Activated naive CD4-positive, alpha-beta T cell treated with anti-CD3 and anti-CD28 coated beads, Interleukin-2, amount 10 ng/mL, durations not matched to agents 7 days and 5 days (primary cell): ENCODE data around the gene PLXNC1.
A peak's percentile ranks its signal among the peaks of the same experiment; 100 is the strongest.

Experiments used
- CTCF ChIA-PET: fragments of 350-600 bp; sonication (Branson Sonifier 250); formaldehyde crosslinking; loops from one replicate; lab custom pipeline; 2021; ENCODE audit warnings: antibody characterized with exemption; lab: Charles Lee
- DNase-seq: peaks from one replicate; pipeline ENCODE4 v3.0.0-alpha.2; 2020
- H3K27ac Mint-ChIP-seq: one replicate; pipeline ENCODE4 v1.8.0; 2021; ENCODE audit warnings: mild to moderate bottlenecking, moderate library complexity, mixed read lengths
- H3K27me3 Mint-ChIP-seq: one replicate; pipeline ENCODE4 v1.8.0; 2021; ENCODE audit warnings: mild to moderate bottlenecking, mixed read lengths
- H3K36me3 Mint-ChIP-seq: one replicate; pipeline ENCODE4 v1.8.0; 2021; ENCODE audit warnings: mixed read lengths
- H3K4me1 Mint-ChIP-seq: one replicate; pipeline ENCODE4 v1.8.0; 2021; ENCODE audit warnings: mixed read lengths
- H3K4me3 Mint-ChIP-seq: one replicate; pipeline ENCODE4 v1.8.0; 2021; ENCODE audit warnings: mild to moderate bottlenecking, moderate library complexity, mixed read lengths
- H3K9me3 Mint-ChIP-seq: one replicate; pipeline ENCODE4 v1.8.0; 2021; ENCODE audit warnings: mixed read lengths

PLXNC1 gene

GRCh38 chr12:94183708-94184379 is 35.5 kb downstream of the PLXNC1 start:
- no peak for DNase-seq
- Mint-ChIP-seq H3K4me1 (peaks cover 18% of the 10 kb centered on the region), H3K4me3 (no peak overlapping the region), H3K9me3 (no peaks in the 10 kb centered on the region), H3K27ac (no peak overlapping the region), H3K27me3 (no peaks in the 10 kb centered on the region), H3K36me3 (peaks cover 40% of the 10 kb centered on the region)
- CTCF ChIA-PET: no interaction called here

GRCh38 chr12:94184995-94185719 is 36.8 kb downstream of the PLXNC1 start:
- DNase-seq: no peak
- no peak overlapping the region for H3K4me3 Mint-ChIP-seq
- peak overlapping the region; percentile 28 for H3K27ac Mint-ChIP-seq
- peaks cover 29% of the 10 kb centered on the region for H3K36me3 Mint-ChIP-seq
- peaks cover 13% of the 10 kb centered on the region for H3K4me1 Mint-ChIP-seq
- no peaks in the 10 kb centered on the region for H3K9me3 Mint-ChIP-seq
- H3K27me3 Mint-ChIP-seq: no peaks in the 10 kb centered on the region
- CTCF ChIA-PET: interaction anchor here (0.6 kb wide), 1 partner anchor 21 kb away, joined by 3 read pairs; no protein-coding TSS in a partner anchor

GRCh38 chr12:94185801-94186200 is 37.4 kb downstream of the PLXNC1 start:
- peaks cover 2% of the 10 kb centered on the region for H3K9me3 Mint-ChIP-seq
- H3K4me3 Mint-ChIP-seq: no peak overlapping the region
- no peak for DNase-seq
- peak overlapping the region; percentile 28 for H3K27ac Mint-ChIP-seq
- H3K36me3 Mint-ChIP-seq: peaks cover 28% of the 10 kb centered on the region
- CTCF ChIA-PET: no interaction called here
- H3K4me1 Mint-ChIP-seq: peaks cover 6% of the 10 kb centered on the region
- H3K27me3 Mint-ChIP-seq: no peaks in the 10 kb centered on the region

- Mint-ChIP-seq H3K4me1 (peaks cover 5% of the 10 kb centered on the region), H3K36me3 (peaks cover 34% of the 10 kb centered on the region), H3K27me3 (no peaks in the 10 kb centered on the region), H3K4me3 (no peak overlapping the region), H3K9me3 (peaks cover 2% of the 10 kb centered on the region), H3K27ac (peak overlapping the region; percentile 37)
- no peak for DNase-seq
- CTCF ChIA-PET: no interaction called here
Observed at GRCh38 chr12:94186278-94187241, 38.2 kb downstream of the PLXNC1 start.

GRCh38 chr12:94187361-94187760 is 39.0 kb downstream of the PLXNC1 start:
- H3K4me3 Mint-ChIP-seq: no peak overlapping the region

GRCh38 chr12:94190623-94191022 is 42.2 kb downstream of the PLXNC1 start:
- Mint-ChIP-seq H3K27me3 (no peaks in the 10 kb centered on the region), H3K9me3 (peaks cover 11% of the 10 kb centered on the region), H3K27ac (no peak overlapping the region), H3K4me1 (peaks cover 2% of the 10 kb centered on the region), H3K4me3 (no peak overlapping the region), H3K36me3 (peaks cover 53% of the 10 kb centered on the region)
- CTCF ChIA-PET: no interaction called here
- DNase-seq: no peak

More at GRCh38 chr12:94187361-94187760, 39.0 kb downstream of the PLXNC1 start:
- H3K36me3 Mint-ChIP-seq: peaks cover 37% of the 10 kb centered on the region
- H3K9me3 Mint-ChIP-seq: peaks cover 2% of the 10 kb centered on the region
- no peak for DNase-seq
- no peak overlapping the region for H3K27ac Mint-ChIP-seq
- H3K4me1 Mint-ChIP-seq: peaks cover 5% of the 10 kb centered on the region
- CTCF ChIA-PET: no interaction called here
- H3K27me3 Mint-ChIP-seq: no peaks in the 10 kb centered on the region

GRCh38 chr12:94191023-94191422 is 42.6 kb downstream of the PLXNC1 start:
- H3K27ac Mint-ChIP-seq: no peak overlapping the region
- CTCF ChIA-PET: no interaction called here
- H3K27me3 Mint-ChIP-seq: no peaks in the 10 kb centered on the region
- peaks cover 55% of the 10 kb centered on the region for H3K36me3 Mint-ChIP-seq
- H3K4me1 Mint-ChIP-seq: peaks cover 2% of the 10 kb centered on the region
- DNase-seq: no peak
- peaks cover 11% of the 10 kb centered on the region for H3K9me3 Mint-ChIP-seq
- H3K4me3 Mint-ChIP-seq: no peak overlapping the region

- H3K27me3 Mint-ChIP-seq: no peaks in the 10 kb centered on the region
- CTCF ChIA-PET: interaction anchor here (1.0 to 1.4 kb wide), 2 partner anchors 16 to 114 kb away, joined by 3 to 4 read pairs; no protein-coding TSS in a partner anchor
- H3K9me3 Mint-ChIP-seq: peaks cover 11% of the 10 kb centered on the region
- no peak overlapping the region for H3K4me3 Mint-ChIP-seq
- H3K36me3 Mint-ChIP-seq: peaks cover 60% of the 10 kb centered on the region
- no peak overlapping the region for H3K27ac Mint-ChIP-seq
- no peak for DNase-seq
- H3K4me1 Mint-ChIP-seq: peaks cover 2% of the 10 kb centered on the region
Observed at GRCh38 chr12:94191811-94192210, 43.4 kb downstream of the PLXNC1 start.

- Mint-ChIP-seq H3K4me3 (no peak overlapping the region), H3K27me3 (no peaks in the 10 kb centered on the region), H3K9me3 (peaks cover 11% of the 10 kb centered on the region), H3K27ac (no peak overlapping the region), H3K4me1 (peaks cover 2% of the 10 kb centered on the region), H3K36me3 (peaks cover 63% of the 10 kb centered on the region)
- DNase-seq: no peak
- CTCF ChIA-PET: interaction anchor here (1.0 to 1.4 kb wide), 2 partner anchors 16 to 113 kb away, joined by 3 to 4 read pairs; no protein-coding TSS in a partner anchor
Observed at GRCh38 chr12:94192506-94192905, 44.1 kb downstream of the PLXNC1 start.

GRCh38 chr12:94193168-94193567 is 44.8 kb downstream of the PLXNC1 start:
- no peaks in the 10 kb centered on the region for H3K27me3 Mint-ChIP-seq
- no peak for DNase-seq
- H3K4me3 Mint-ChIP-seq: no peak overlapping the region
- H3K27ac Mint-ChIP-seq: no peak overlapping the region
- peaks cover 69% of the 10 kb centered on the region for H3K36me3 Mint-ChIP-seq
- CTCF ChIA-PET: interaction anchor here (1.4 kb wide), 1 partner anchor 15 kb away, joined by 4 read pairs; no protein-coding TSS in a partner anchor
- peaks cover 2% of the 10 kb centered on the region for H3K4me1 Mint-ChIP-seq
- peaks cover 11% of the 10 kb centered on the region for H3K9me3 Mint-ChIP-seq

- no peak overlapping the region for H3K27ac Mint-ChIP-seq
Observed at GRCh38 chr12:94195483-94195882, 47.1 kb downstream of the PLXNC1 start.

GRCh38 chr12:94198469-94198868 is 50.1 kb downstream of the PLXNC1 start:
- Mint-ChIP-seq H3K36me3 (peaks cover 71% of the 10 kb centered on the region), H3K9me3 (peaks cover 6% of the 10 kb centered on the region), H3K27ac (no peak overlapping the region), H3K27me3 (no peaks in the 10 kb centered on the region), H3K4me1 (peaks cover 18% of the 10 kb centered on the region), H3K4me3 (no peak overlapping the region)
- CTCF ChIA-PET: no interaction called here
- DNase-seq: no peak

More at GRCh38 chr12:94195483-94195882, 47.1 kb downstream of the PLXNC1 start:
- Mint-ChIP-seq H3K4me1 (peaks cover 2% of the 10 kb centered on the region), H3K27me3 (no peaks in the 10 kb centered on the region), H3K9me3 (peaks cover 11% of the 10 kb centered on the region), H3K36me3 (peaks cover 85% of the 10 kb centered on the region), H3K4me3 (no peak overlapping the region)
- CTCF ChIA-PET: no interaction called here
- DNase-seq: no peak

GRCh38 chr12:94198872-94199271 is 50.5 kb downstream of the PLXNC1 start:
- Mint-ChIP-seq H3K27ac (no peak overlapping the region), H3K4me3 (no peak overlapping the region), H3K9me3 (peaks cover 4% of the 10 kb centered on the region), H3K36me3 (peaks cover 67% of the 10 kb centered on the region), H3K27me3 (no peaks in the 10 kb centered on the region), H3K4me1 (peaks cover 22% of the 10 kb centered on the region)
- CTCF ChIA-PET: no interaction called here
- DNase-seq: no peak

- Mint-ChIP-seq H3K27me3 (no peaks in the 10 kb centered on the region), H3K27ac (no peak overlapping the region), H3K4me3 (no peak overlapping the region), H3K36me3 (peaks cover 64% of the 10 kb centered on the region), H3K4me1 (peaks cover 32% of the 10 kb centered on the region), H3K9me3 (peaks cover 2% of the 10 kb centered on the region)
- CTCF ChIA-PET: no interaction called here
- DNase-seq: no peak
Observed at GRCh38 chr12:94200069-94200468, 51.7 kb downstream of the PLXNC1 start.
